PC-9 (cell line): ENCODE results near the gene NKPD1.

Experiments
- EZH2 ChIP-seq: fragments of 200-600 bp; sonication (generic); IDR thresholded peaks from 2 replicates; pipeline ENCODE4 v1.8.0; 2017; ENCODE audit warnings: antibody characterized with exemption, low read depth
- TF ChIP-seq, protein P1 (sequence below): fragments of 200-600 bp; sonication (generic); conservative IDR thresholded peaks from 2 replicates; pipeline ENCODE4 v1.6.1; 2017; ENCODE audit warnings: mixed run types, antibody characterized with exemption, mild to moderate bottlenecking, moderate library complexity

DNA sequence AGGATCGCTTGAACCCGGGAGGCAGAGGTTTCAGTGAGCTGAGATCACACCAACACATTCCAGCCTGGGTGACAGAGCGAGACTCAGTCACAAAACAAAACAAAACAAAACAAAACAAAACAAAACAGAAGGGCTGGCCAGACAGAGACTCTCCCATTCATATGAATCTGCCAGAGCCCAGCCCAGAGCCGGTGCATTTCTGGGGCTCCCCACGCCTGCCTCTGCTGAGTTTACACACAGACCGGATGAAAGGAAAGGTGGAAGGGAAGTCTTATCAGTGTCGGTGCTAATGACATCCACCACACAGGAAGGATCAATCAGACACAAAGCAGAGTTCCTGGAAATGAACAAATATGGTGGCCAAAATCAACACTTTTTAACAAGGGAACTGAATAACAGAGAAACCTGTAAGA is 10.4 kb upstream of the NKPD1 start:
- TF ChIP-seq, protein P1, sequence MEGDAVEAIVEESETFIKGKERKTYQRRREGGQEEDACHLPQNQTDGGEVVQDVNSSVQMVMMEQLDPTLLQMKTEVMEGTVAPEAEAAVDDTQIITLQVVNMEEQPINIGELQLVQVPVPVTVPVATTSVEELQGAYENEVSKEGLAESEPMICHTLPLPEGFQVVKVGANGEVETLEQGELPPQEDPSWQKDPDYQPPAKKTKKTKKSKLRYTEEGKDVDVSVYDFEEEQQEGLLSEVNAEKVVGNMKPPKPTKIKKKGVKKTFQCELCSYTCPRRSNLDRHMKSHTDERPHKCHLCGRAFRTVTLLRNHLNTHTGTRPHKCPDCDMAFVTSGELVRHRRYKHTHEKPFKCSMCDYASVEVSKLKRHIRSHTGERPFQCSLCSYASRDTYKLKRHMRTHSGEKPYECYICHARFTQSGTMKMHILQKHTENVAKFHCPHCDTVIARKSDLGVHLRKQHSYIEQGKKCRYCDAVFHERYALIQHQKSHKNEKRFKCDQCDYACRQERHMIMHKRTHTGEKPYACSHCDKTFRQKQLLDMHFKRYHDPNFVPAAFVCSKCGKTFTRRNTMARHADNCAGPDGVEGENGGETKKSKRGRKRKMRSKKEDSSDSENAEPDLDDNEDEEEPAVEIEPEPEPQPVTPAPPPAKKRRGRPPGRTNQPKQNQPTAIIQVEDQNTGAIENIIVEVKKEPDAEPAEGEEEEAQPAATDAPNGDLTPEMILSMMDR, result no peak
- no peak for TF ChIP-seq EZH2
